ENCODE measurements around the gene KCTD10.
"Not testable (repeated sequence)": the region's sequence is repeated elsewhere in the genome, so short reads cannot be mapped to it uniquely, and the experiment has no call there.

The KCTD10 gene

DNA sequence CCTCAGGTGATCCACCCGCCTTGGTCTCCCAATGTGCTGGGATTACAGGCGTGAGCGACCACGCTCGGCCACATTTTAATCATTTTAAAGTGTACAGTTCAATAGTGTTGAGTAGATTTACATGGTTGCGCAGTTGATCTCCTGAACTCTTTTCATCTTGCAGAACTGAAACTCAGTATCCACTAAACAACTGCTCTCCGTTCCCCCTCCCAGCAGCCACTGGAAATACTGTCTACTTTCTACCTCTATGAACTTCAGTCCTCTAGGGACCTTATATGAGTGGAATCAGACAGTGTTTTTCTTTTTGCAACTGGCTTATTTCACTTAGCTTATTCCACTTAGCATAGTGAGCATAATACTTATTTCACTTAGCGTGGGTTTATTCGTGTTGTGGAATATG, 53.7 kb downstream of the KCTD10 start:
- FAIRE-seq = no peak
- no peak for TF ChIP-seq TAF1 (IDR thresholded peaks at IDR 0.05; ENCODE audit: borderline replicate concordance, low read depth, low read length)
- no peak for TF ChIP-seq POLR2AphosphoS5 (IDR thresholded peaks at IDR 0.05; ENCODE audit: low read depth, low read length)
- TF ChIP-seq POLR2A (IDR thresholded peaks at IDR 0.05; ENCODE audit: low read depth, low read length) = no peak
- DNase-seq (ENCODE audit: insufficient read length) = no peak

DNA sequence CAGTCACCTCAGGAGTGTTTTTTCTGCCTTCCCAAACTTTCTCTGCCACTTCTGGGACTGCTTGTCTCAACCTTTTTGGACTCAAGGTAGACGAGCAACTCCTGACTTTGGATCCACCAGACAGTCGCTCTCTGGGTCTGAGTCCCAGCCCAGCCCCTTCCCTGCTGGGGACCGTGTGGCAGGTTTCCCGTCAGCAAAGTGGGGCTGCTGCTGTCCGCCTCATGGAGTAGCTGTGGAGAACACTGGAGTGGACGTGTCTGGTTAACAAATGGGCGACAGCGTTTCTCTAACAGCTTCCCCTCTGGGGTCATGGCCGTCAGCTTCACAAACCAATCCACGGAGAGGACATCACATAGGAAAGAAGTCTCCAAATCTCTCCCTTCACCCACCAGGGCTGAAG, 54.8 kb downstream of the KCTD10 start:
- TF ChIP-seq TAF1 (IDR thresholded peaks at IDR 0.05; ENCODE audit: borderline replicate concordance, low read depth, low read length) (no peak), POLR2AphosphoS5 (IDR thresholded peaks at IDR 0.05; ENCODE audit: low read depth, low read length) (no peak), POLR2A (IDR thresholded peaks at IDR 0.05; ENCODE audit: low read depth, low read length) (no peak)
- DNase-seq (ENCODE audit: insufficient read length) (no peak), FAIRE-seq (no peak)

DNA sequence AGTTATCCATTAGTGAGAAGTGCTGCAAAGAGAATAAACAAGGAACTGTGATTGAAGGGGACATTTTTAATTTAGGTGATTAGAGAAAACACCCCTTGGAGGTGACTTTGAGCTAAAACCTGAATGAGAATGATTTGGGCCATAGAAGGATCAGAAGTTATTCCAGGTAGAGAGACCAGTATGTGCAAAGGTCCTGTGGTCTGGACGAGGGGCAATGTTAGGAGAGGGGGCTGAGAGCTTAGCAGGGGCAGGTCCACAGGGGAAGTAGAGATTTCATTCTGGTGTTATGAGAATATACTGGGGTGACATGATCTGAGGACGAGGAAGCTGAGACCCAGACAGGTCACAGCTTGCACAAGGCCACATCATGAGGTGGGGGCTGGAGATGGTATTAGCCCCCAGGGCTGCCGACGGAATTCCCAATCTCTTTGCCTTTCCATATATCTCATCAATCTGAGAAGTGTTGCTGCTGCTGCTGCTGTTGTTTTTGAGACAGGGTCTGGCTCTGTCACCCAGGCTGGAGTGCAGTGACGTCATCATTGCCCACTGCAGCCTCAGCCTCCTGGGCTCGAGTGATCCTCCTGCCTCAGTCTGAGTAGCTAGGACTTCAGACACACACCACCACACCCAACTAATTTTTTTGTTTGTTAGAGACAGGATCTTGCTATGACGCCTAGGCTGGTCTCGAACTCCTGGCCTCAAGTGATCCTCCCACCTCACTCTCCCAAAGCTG, 55.6 kb downstream of the KCTD10 start:
- FAIRE-seq = no peak
- TF ChIP-seq POLR2A (IDR thresholded peaks at IDR 0.05; ENCODE audit: low read depth, low read length) (no peak), TAF1 (IDR thresholded peaks at IDR 0.05; ENCODE audit: borderline replicate concordance, low read depth, low read length) (no peak), POLR2AphosphoS5 (IDR thresholded peaks at IDR 0.05; ENCODE audit: low read depth, low read length) (no peak)
- DNase-seq (ENCODE audit: insufficient read length) = no peak

DNA sequence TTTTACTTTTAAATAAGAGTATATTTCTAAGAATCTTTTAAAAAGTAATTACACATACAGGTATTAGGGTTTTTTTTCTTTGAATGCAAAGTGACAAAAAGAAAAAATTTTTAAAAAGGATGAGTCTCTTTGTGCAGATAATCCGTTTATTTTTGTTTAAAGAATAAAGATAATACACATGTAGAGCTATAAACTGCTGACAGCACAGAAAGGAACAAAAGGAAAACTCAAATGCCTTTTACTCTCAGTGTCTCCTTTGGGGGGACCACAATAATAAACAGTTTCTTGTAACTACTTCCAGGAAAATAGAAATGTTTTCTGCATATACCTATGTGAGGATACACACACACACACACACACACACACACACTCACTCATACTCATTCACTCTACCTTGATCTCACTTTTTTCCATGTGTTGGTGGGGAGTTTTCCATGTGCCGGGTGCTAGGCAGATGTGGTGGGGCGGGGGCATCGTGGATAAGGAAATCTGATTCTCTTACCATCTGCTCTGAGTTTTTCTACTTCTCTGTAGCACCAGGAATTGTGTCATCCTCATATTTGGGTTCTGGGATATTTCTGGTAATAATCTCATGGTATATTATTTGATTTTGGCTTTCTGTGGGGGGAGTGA, 58.1 kb downstream of the KCTD10 start:
- DNase-seq (ENCODE audit: insufficient read length) (no peak), FAIRE-seq (no peak)
- TF ChIP-seq POLR2AphosphoS5 (IDR thresholded peaks at IDR 0.05; ENCODE audit: low read depth, low read length) = no peak
- TF ChIP-seq POLR2A (IDR thresholded peaks at IDR 0.05; ENCODE audit: low read depth, low read length) = no peak
- TF ChIP-seq TAF1 (IDR thresholded peaks at IDR 0.05; ENCODE audit: borderline replicate concordance, low read depth, low read length) = no peak

DNA sequence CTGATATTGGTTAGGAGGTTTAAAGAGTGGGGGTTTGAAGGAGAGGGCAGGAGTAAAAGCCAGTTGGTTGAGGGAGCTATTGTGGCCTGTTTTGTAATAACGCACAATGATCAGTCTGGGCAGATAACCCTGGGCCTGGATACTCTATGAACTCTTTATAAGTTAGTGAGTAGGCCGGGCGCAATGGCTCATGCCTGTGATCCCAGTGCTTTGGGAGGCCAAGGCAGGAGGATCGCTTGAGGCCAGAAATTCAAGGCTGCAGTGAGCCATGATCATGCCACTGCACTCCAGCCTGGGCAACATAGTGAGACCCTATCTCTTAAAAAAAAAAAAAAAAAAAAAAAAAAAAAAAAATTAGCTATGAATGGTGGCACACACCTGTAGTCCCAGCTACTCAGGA, 71.0 kb downstream of the KCTD10 start:
- FAIRE-seq; DNase-seq (ENCODE audit: insufficient read length): not testable (repeated sequence)

DNA sequence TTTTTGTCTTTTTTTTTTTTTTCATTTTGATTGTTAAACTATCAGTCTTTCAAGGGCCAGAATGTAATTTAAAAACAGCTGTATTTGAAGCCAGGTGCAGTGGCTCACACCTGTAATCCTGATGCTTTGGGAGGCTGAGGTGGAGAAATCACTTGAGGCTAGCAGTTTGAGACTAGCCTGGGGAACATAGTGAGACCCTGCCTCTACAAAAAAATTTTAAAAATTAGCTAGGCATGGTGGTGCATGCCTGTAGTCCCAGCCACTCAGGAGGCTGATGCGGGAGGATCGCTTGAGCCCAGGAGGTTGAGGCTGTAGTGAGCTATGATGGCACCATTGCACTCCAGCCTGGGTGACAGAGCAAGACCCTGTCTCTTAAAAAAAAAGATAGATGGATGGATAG, 72.3 kb downstream of the KCTD10 start:
- not testable (repeated sequence) for DNase-seq (ENCODE audit: insufficient read length); FAIRE-seq
